ENCODE data around the gene C4A. TPM values are rescaled to one million over a fixed set of nuclear protein-coding genes. Genes with fewer than 3 reads are reported as not detected.
"Not testable (repeated sequence)": the region's sequence is repeated elsewhere in the genome, so short reads cannot be mapped to it uniquely, and the experiment has no call there.

C4A gene
- total RNA-seq, 4 donors from 2014 or later, result 181 to 401 (median 227) TPM

- intact Hi-C loops (cut with DNase I); H3K4me1 ChIP-seq; H3K4me3 ChIP-seq (replicated peaks in 1 of 3); H3K27me3 ChIP-seq; H3K36me3 ChIP-seq; H3K9me3 ChIP-seq; H3K27ac ChIP-seq: not testable (repeated sequence)
- 86 to 90% methylated on average over 6 to 16 of the region's 17 CpGs for WGBS, 2 donors
- peak; percentile 20 to 31 for DNase-seq
Measured at GRCh38 chr6:32012941-32013617, 31.2 kb downstream of the C4A start.

- no CpG with 5 or more reads among the region's 5 CpGs for WGBS, 2 donors
- H3K27ac ChIP-seq; H3K36me3 ChIP-seq; H3K27me3 ChIP-seq; H3K4me3 ChIP-seq (replicated peaks in 1 of 3); H3K4me1 ChIP-seq; intact Hi-C loops (cut with DNase I); DNase-seq; H3K9me3 ChIP-seq: not testable (repeated sequence)
Measured at GRCh38 chr6:32013738-32014137, 31.9 kb downstream of the C4A start.

- no CpG with 5 or more reads among the region's 6 CpGs for WGBS, 2 donors
- intact Hi-C loops (cut with DNase I); H3K9me3 ChIP-seq; H3K27ac ChIP-seq; H3K4me3 ChIP-seq (replicated peaks in 1 of 3); H3K27me3 ChIP-seq; H3K36me3 ChIP-seq; DNase-seq; H3K4me1 ChIP-seq: not testable (repeated sequence)
Measured at GRCh38 chr6:32014547-32014946, 32.7 kb downstream of the C4A start, which contains the start of gene C4B. Gene C4B (plus strand): TSS chr6:32014795. CDS start chr6:32014846, 51 bp downstream.

- H3K9me3 ChIP-seq; H3K4me3 ChIP-seq (replicated peaks in 1 of 3); DNase-seq; H3K36me3 ChIP-seq; H3K4me1 ChIP-seq; H3K27ac ChIP-seq; intact Hi-C loops (cut with DNase I); H3K27me3 ChIP-seq: not testable (repeated sequence)
- no CpG with 5 or more reads among the region's 10 CpGs for WGBS, 2 donors
Measured at GRCh38 chr6:32022100-32022499, 40.2 kb downstream of the C4A start.

- WGBS, 2 donors, result 88% methylated on average over 5 of the region's 10 CpGs; no CpG with 5 or more reads in 1 of the 2 donors
- H3K27me3 ChIP-seq; H3K4me3 ChIP-seq (replicated peaks in 1 of 3); H3K4me1 ChIP-seq; DNase-seq; H3K27ac ChIP-seq; intact Hi-C loops (cut with DNase I); H3K9me3 ChIP-seq; H3K36me3 ChIP-seq: not testable (repeated sequence)
Measured at GRCh38 chr6:32028631-32029030, 46.8 kb downstream of the C4A start.

GRCh38 chr6:32029553-32029952 lies 47.7 kb downstream of the C4A start:
- H3K4me1 ChIP-seq; DNase-seq; intact Hi-C loops (cut with DNase I); H3K9me3 ChIP-seq; H3K27ac ChIP-seq; H3K4me3 ChIP-seq (replicated peaks in 1 of 3); H3K27me3 ChIP-seq; H3K36me3 ChIP-seq: not testable (repeated sequence)
- no CpG with 5 or more reads among the region's 14 CpGs for WGBS, 2 donors

GRCh38 chr6:32035283-32036013 lies 53.6 kb downstream of the C4A start:
- H3K4me3 ChIP-seq (replicated peaks in 1 of 3); DNase-seq; H3K4me1 ChIP-seq; intact Hi-C loops (cut with DNase I); H3K9me3 ChIP-seq; H3K27me3 ChIP-seq; H3K27ac ChIP-seq; H3K36me3 ChIP-seq: not testable (repeated sequence)
- WGBS, 2 donors, result no CpG with 5 or more reads among the region's 16 CpGs

- H3K4me3 ChIP-seq (replicated peaks in 1 of 3); H3K9me3 ChIP-seq; H3K4me1 ChIP-seq; H3K27ac ChIP-seq; H3K27me3 ChIP-seq; intact Hi-C loops (cut with DNase I); H3K36me3 ChIP-seq; DNase-seq: not testable (repeated sequence)
- WGBS, 2 donors, result 67 to 93% methylated on average over 5 of the region's 5 CpGs
Measured at GRCh38 chr6:32037136-32037535, 55.3 kb downstream of the C4A start.

GRCh38 chr6:32037598-32038524 lies 56.0 kb downstream of the C4A start, which contains the start of gene CYP21A2:
Gene CYP21A2 (plus strand): TSS chr6:32038415. CDS start chr6:32038423, 8 bp downstream.
- H3K9me3 ChIP-seq; intact Hi-C loops (cut with DNase I); H3K27ac ChIP-seq; H3K27me3 ChIP-seq; H3K36me3 ChIP-seq; H3K4me1 ChIP-seq; H3K4me3 ChIP-seq (replicated peaks in 1 of 3): not testable (repeated sequence)
- DNase-seq, result peak in 1 of 2 donors; percentile 6
- 69 to 81% methylated on average over 9 of the region's 19 CpGs for WGBS, 2 donors

- H3K27me3 ChIP-seq; H3K4me1 ChIP-seq; H3K36me3 ChIP-seq; H3K27ac ChIP-seq; H3K4me3 ChIP-seq (replicated peaks in 1 of 3); H3K9me3 ChIP-seq; DNase-seq; intact Hi-C loops (cut with DNase I): not testable (repeated sequence)
- WGBS, 2 donors, result 72 to 79% methylated on average over 2 of the region's 5 CpGs
Measured at GRCh38 chr6:32038878-32039277, 57.0 kb downstream of the C4A start.

GRCh38 chr6:32039321-32040274 lies 57.7 kb downstream of the C4A start:
- not testable (repeated sequence) for H3K4me3 ChIP-seq (replicated peaks in 1 of 3); H3K27me3 ChIP-seq; H3K36me3 ChIP-seq; H3K4me1 ChIP-seq; DNase-seq; H3K9me3 ChIP-seq; H3K27ac ChIP-seq
- intact Hi-C loops (cut with DNase I), result loop anchor here (10.0 kb wide), 2 partner anchors 75 to 115 kb away; partner anchors contain the start of genes PPT2 and PRRT1
- 68 to 84% methylated on average over 11 to 17 of the region's 24 CpGs for WGBS, 2 donors
